GM13976 (cell line): ENCODE measurements around the gene PTH1R.

Experiments
- DNase-seq: peaks from one replicate; pipeline ENCODE4 v3.0.0; 2012; ENCODE audit warnings: low spot score
- CTCF ChIP-seq: IDR thresholded peaks from 2 replicates; pipeline ENCODE4 v1.5.1; 2012; ENCODE audit warnings: borderline replicate concordance, mild to moderate bottlenecking; ENCODE audit not compliant: insufficient read depth; ENCODE audit errors: extremely low read depth, missing control alignments, control extremely low read depth
- in situ Hi-C: fragments of 300-500 bp; cut with MboI; formaldehyde crosslinking; loops from one replicate; pipeline ENCODE4 v1.12.0; 2022; ENCODE audit warnings: low sequenced_read_pairs, mixed read lengths, inconsistent platforms; ENCODE audit not compliant: unreplicated experiment

The PTH1R gene

GRCh38 chr3:46916278-46916677 is 38.8 kb downstream of the PTH1R start:
- no peak for DNase-seq
- no peak for TF ChIP-seq CTCF
- in situ Hi-C loops, result loop anchor here (25.0 kb wide), 1 partner anchor 446 kb away; no protein-coding TSS in a partner anchor

- no peak for TF ChIP-seq CTCF
- in situ Hi-C loops, result loop anchor here (25.0 kb wide), 1 partner anchor 446 kb away; no protein-coding TSS in a partner anchor
- DNase-seq, result no peak
Measured at GRCh38 chr3:46916799-46917198, 39.3 kb downstream of the PTH1R start.

- in situ Hi-C loops, result loop anchor here (25.0 kb wide), 1 partner anchor 445 kb away; no protein-coding TSS in a partner anchor
Measured at GRCh38 chr3:46917257-46917656, 39.7 kb downstream of the PTH1R start.

GRCh38 chr3:46918202-46918601 is 40.7 kb downstream of the PTH1R start:
- no peak for DNase-seq
- in situ Hi-C loops, result loop anchor here (25.0 kb wide), 1 partner anchor 444 kb away; no protein-coding TSS in a partner anchor
- no peak for TF ChIP-seq CTCF

More at GRCh38 chr3:46917257-46917656, 39.7 kb downstream of the PTH1R start:
- no peak for DNase-seq
- no peak for TF ChIP-seq CTCF

GRCh38 chr3:46918634-46919033 is 41.1 kb downstream of the PTH1R start:
- no peak for TF ChIP-seq CTCF
- in situ Hi-C loops, result loop anchor here (25.0 kb wide), 1 partner anchor 444 kb away; no protein-coding TSS in a partner anchor

GRCh38 chr3:46921041-46921440 is 43.5 kb downstream of the PTH1R start:
- no peak for DNase-seq
- in situ Hi-C loops, result loop anchor here (25.0 kb wide), 1 partner anchor 441 kb away; no protein-coding TSS in a partner anchor
- TF ChIP-seq CTCF, result no peak

More at GRCh38 chr3:46918634-46919033, 41.1 kb downstream of the PTH1R start:
- DNase-seq, result no peak
